Right lobe of liver (tissue), 4 donors: ENCODE results near the gene CCDC170.

Experiments used
- POLR2A ChIP-seq: fragments of 450-650 bp; IDR thresholded peaks from one replicate; pipeline ENCODE4 v1.6.1; 2017; ENCODE audit warnings: antibody characterized with exemption, mild to moderate bottlenecking
- TF ChIP-seq, protein P1 (sequence below), 4 donors: fragments of 200-600 bp in 3 of 4; fragments of 450-650 bp in 1 of 4; IDR thresholded peaks; one replicate each; pipeline versions ENCODE4 v1.5.1 to v1.8.0; 2016 to 2022; ENCODE audit warnings: antibody characterized with exemption in 4 of 4, mild to moderate bottlenecking in 2 of 4
- donor health status: DM: no; HTN: no; CAD: no.
- donor health status: DM: no; HTN: no; CAD: no.
- donor health status: DM: no; HTN: yes; CAD: no.

DNA sequence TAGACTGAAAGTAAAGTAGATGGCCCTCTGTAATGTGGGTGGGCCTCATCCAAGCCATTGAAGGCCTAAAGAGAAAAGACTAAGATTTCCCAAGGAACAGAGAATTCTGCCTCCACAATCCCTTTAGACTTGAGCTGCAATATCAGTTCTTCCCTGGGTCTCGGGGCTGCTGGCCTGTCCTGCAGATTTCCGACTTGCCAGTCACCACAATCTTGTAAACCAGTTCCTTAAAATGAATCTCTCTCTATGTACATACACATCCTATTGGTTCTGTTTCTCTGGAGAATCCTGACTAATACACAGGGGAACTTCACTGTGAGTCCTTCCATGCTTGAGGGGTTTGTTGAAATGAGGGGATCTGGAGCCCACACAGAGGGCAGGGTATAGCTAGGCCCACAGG is 12.9 kb downstream of the CCDC170 start:
- TF ChIP-seq, protein P1, sequence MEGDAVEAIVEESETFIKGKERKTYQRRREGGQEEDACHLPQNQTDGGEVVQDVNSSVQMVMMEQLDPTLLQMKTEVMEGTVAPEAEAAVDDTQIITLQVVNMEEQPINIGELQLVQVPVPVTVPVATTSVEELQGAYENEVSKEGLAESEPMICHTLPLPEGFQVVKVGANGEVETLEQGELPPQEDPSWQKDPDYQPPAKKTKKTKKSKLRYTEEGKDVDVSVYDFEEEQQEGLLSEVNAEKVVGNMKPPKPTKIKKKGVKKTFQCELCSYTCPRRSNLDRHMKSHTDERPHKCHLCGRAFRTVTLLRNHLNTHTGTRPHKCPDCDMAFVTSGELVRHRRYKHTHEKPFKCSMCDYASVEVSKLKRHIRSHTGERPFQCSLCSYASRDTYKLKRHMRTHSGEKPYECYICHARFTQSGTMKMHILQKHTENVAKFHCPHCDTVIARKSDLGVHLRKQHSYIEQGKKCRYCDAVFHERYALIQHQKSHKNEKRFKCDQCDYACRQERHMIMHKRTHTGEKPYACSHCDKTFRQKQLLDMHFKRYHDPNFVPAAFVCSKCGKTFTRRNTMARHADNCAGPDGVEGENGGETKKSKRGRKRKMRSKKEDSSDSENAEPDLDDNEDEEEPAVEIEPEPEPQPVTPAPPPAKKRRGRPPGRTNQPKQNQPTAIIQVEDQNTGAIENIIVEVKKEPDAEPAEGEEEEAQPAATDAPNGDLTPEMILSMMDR (IDR thresholded peaks at IDR 0.05): no peak
- TF ChIP-seq POLR2A: no peak
